SK-N-MC (cell line): Measurements from ENCODE around the gene TSSK6.

Experiments
- DNase-seq: peaks from one replicate; pipeline ENCODE4 v3.0.0-alpha.2; 2011; ENCODE audit warnings: low read depth, low spot score
- H3K27ac ChIP-seq: fragments of 200-600 bp; sonication (generic); 2 replicates; pipeline ENCODE4 v1.5.1; 2016; ENCODE audit warnings: mixed run types
- H3K36me3 ChIP-seq: fragments of 200-600 bp; sonication (generic); 2 replicates; pipeline ENCODE4 v1.6.1; 2017; ENCODE audit warnings: antibody characterized with exemption, low read length, mixed read lengths; ENCODE audit not compliant: insufficient read depth
- H3K4me3 ChIP-seq: fragments of 200-600 bp; sonication (generic); 2 replicates; pipeline ENCODE4 v1.5.1; 2016
- H3K9ac ChIP-seq: fragments of 200-600 bp; sonication (generic); 2 replicates; pipeline ENCODE4 v1.8.0; 2017; ENCODE audit warnings: mixed run types, mixed read lengths; ENCODE audit not compliant: insufficient read length
- H3K9me3 ChIP-seq: fragments of 200-600 bp; sonication (generic); 2 replicates; pipeline ENCODE4 v1.6.1; 2017; ENCODE audit warnings: low read depth, mild to moderate bottlenecking, antibody characterized with exemption, low read length, moderate library complexity, mixed read lengths
- EZH2 ChIP-seq: fragments of 200-600 bp; sonication (generic); IDR thresholded peaks from one replicate; pipeline ENCODE4 v1.6.1; 2017; ENCODE audit warnings: antibody characterized with exemption
- FOXP2 ChIP-seq: optimal IDR thresholded peaks from 2 replicates; pipeline ENCODE3; 2011; ENCODE audit warnings: mild to moderate bottlenecking, moderate library complexity; ENCODE audit not compliant: insufficient read depth; ENCODE audit errors: extremely low read length, control extremely low read depth
- POLR2AphosphoS5 ChIP-seq: IDR thresholded peaks from 2 replicates; pipeline ENCODE4 v1.6.1; 2012; ENCODE audit warnings: mild to moderate bottlenecking, low read depth, low read length, borderline replicate concordance

TSSK6 gene

GRCh38 chr19:19541616-19542015 lies 26.3 kb upstream of the TSSK6 start:
- H3K4me3 ChIP-seq: no peak overlapping the region
- DNase-seq: no peak
- no peaks in the 10 kb centered on the region for H3K36me3 ChIP-seq
- no peak overlapping the region for H3K27ac ChIP-seq
- no peaks in the 10 kb centered on the region for H3K9me3 ChIP-seq
- H3K9ac ChIP-seq: no peak overlapping the region
- TF ChIP-seq EZH2: no peak
- TF ChIP-seq FOXP2: no peak
- TF ChIP-seq POLR2AphosphoS5: no peak

- H3K4me3 ChIP-seq: peak overlapping the region; percentile 22; the same call in 1 of the 2 replicates
- H3K9me3 ChIP-seq: no peaks in the 10 kb centered on the region
- no peak for DNase-seq
- TF ChIP-seq POLR2AphosphoS5 (no peak), EZH2 (no peak), FOXP2 (no peak)
- H3K27ac ChIP-seq: no peak overlapping the region
- H3K9ac ChIP-seq: no peak overlapping the region
- H3K36me3 ChIP-seq: no peaks in the 10 kb centered on the region
These were observed 25.6 kb upstream of the TSSK6 start for GRCh38 chr19:19540715-19541515.

DNA sequence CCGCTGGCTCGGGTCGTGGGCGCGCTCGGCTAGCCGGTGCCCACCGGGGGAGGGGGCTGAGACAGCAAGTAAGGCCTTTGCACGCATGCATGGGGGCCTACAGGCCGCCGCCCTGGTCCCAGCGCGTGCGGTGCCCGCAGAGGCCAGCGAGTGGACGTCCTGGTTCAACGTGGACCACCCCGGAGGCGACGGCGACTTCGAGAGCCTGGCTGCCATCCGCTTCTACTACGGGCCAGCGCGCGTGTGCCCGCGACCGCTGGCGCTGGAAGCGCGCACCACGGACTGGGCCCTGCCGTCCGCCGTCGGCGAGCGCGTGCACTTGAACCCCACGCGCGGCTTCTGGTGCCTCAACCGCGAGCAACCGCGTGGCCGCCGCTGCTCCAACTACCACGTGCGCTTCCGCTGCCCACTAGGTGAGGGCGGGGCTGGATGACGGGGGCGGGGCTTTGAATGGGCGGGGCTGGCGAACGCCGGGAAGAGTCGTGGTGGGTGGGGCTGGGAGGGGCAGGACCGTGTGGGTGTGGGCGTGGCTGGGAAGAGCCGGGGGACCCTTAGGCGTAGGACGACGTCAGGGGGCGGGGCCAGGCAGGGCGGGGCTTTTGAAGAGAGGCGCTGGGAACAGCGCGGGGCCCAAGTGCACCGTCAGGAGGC lies 24.8 kb upstream of the TSSK6 start:
- Histone ChIP-seq H3K9ac (no peak overlapping the region), H3K27ac (no peak overlapping the region), H3K4me3 (no peak overlapping the region; the same call in 1 of the 2 replicates), H3K9me3 (no peaks in the 10 kb centered on the region), H3K36me3 (no peaks in the 10 kb centered on the region)
- no peak for TF ChIP-seq POLR2AphosphoS5
- TF ChIP-seq FOXP2: no peak
- TF ChIP-seq EZH2: no peak
- no peak for DNase-seq

DNA sequence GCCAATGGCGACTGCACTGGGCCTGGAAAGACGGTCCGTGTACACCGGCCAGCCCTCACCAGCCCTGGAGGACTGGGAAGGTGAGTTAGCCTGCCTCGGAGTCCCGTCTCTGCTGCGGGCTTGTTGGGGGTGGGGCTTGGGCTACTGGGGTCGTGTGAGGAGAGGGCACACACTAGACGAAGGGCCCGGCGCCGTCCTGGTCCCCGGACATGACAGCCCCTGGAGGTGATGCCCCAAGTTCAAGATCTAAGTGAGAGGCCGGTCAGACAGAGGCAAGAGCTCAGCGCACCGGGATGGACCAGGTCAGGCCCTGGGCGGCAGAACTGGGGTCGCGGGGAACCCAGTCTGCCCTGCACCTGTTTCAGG lies 24.3 kb upstream of the TSSK6 start:
- Histone ChIP-seq H3K9me3 (no peaks in the 10 kb centered on the region), H3K36me3 (no peaks in the 10 kb centered on the region), H3K27ac (no peak overlapping the region), H3K9ac (no peak overlapping the region), H3K4me3 (no peak overlapping the region)
- no peak for TF ChIP-seq FOXP2
- TF ChIP-seq POLR2AphosphoS5: no peak
- TF ChIP-seq EZH2: no peak
- no peak for DNase-seq

DNA sequence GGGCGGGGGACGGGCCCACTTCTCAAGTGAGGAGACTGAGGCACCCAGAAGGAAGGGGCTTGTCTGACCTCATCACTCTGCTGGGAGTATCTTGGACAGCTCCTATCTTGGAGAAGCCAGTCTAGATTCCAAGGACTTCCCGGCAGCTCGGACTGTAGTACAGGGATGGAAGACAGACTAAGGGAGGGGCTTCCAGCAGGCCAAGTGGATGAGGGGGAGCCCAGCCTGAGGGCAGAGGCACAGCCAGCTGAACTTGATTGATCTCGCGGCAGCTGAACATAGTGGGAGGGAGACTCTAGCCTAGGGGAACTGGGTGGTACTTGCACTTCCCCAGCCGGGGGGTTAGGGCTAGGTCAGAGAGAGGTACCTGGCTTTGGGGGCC lies 23.4 kb upstream of the TSSK6 start:
- Histone ChIP-seq H3K9ac (no peak overlapping the region), H3K4me3 (peak overlapping the region; percentile 56; the same call in 1 of the 2 replicates), H3K9me3 (no peaks in the 10 kb centered on the region), H3K27ac (no peak overlapping the region), H3K36me3 (no peaks in the 10 kb centered on the region)
- no peak for TF ChIP-seq POLR2AphosphoS5
- DNase-seq: no peak

DNA sequence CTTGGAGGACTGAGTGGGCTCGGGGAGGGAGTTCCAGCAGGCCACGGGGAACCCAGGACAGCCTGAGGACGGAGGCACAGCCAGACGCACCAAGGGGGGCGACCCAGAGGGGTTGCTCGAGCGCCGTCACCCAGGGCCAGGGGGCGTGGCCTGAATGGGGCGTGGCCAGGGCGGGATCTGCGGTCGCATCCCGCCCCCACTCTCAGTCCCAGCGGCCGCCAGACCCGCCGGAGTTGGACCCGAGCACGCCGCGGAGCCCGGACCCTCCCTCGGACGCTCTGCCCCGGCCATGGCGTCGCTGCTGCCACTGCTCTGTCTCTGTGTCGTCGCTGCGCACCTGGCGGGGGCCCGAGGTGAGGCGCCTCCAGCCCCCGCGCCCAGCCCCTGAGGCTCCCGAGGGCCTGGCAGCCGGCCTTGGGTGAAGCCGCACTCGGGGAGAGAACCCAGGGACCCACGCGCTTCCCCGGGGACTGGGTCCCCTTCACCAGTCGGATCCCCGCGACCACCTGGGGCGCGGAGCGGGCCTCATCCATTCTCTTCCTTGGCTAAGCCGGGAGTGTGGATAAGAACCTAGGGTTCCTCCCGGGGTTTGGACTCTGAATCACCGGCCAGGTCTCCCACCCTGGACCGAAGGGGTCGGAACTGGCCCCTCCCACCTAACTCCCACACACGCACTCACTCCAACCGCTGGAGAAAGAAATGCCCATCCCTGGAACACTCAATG lies 22.9 kb upstream of the TSSK6 start, which contains the start of gene CILP2:
Gene CILP2 (plus strand): TSS at position 205 of the 724 bp plus-strand sequence. CDS start 85 bp downstream, at position 290.
- H3K4me3 ChIP-seq: peak within 1 kb of the TSS; percentile 56
- H3K27ac ChIP-seq: no peak within 1 kb of the TSS
- H3K9ac ChIP-seq: no peak within 1 kb of the TSS
- TF ChIP-seq POLR2AphosphoS5: no peak
- no peak for TF ChIP-seq FOXP2
- no peak for TF ChIP-seq EZH2
- no peak for DNase-seq
- H3K36me3 ChIP-seq: no peaks in the 10 kb centered on the region
- no peaks in the 10 kb centered on the region for H3K9me3 ChIP-seq

DNA sequence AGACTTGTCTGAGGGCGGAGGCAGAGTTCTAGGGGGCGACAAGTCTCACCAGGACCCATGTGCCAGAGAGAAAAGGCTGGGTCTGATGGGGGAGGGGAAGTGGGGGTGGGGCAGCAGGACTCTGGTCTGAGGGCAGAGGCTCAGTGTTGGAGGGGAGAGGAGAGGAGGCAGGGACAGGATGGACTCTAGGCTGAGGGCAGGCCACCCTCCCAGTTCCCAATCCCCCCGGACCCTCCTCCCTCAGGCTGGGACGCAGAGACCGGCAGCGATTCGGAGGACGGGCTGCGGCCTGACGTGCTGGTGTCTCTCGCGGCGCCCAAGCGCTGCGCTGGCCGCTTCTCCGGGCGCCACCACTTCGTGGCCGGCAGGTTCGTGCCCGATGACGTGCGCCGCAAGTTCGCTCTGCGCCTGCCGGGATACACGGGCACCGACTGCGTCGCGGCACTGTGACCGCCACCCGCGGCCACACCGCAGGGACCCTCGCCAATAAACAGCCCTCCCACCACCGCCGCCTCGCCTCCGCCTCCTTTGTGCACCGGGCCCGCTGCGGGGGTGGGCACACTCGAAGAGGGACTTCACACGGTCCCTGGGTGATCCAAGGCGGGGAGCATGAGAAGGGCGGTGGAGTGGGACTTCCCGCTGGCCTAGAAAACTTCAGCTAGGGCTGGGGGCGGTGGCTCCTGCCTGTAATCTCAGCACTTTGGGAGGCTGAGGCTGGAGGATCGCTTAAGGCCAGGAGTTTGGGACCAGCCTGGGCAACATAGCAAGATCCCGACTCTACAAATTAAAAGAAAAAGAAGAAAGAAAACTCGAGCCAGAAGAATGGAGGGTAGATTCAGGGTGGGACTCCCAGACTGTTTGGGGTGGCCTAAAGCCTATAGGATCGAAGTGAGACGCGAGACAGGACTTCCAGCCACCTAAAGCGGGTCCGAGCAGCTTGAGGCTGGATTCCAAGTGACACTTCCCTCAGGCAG lies 22.0 kb upstream of the TSSK6 start:
- Histone ChIP-seq H3K4me3 (no peak overlapping the region), H3K9ac (no peak overlapping the region)

More for the DNA sequence above, 22.0 kb upstream of the TSSK6 start:
- no peaks in the 10 kb centered on the region for H3K36me3 ChIP-seq
- TF ChIP-seq POLR2AphosphoS5 (no peak), FOXP2 (no peak), EZH2 (no peak)
- no peak for DNase-seq
- no peaks in the 10 kb centered on the region for H3K9me3 ChIP-seq
- H3K27ac ChIP-seq: no peak overlapping the region
